Lower lobe of right lung (tissue), 2 donors: Measurements from ENCODE around the gene TRAT1. TPM values are rescaled to one million over a fixed set of nuclear protein-coding genes. Genes with fewer than 3 reads are reported as not detected.

Source experiments
- ATAC-seq, 2 donors: fragments of 200-7000 bp; cut with Tn5 transposase; one replicate each; pipeline ENCODE4 v1.9.1; 2020 to 2022; ENCODE audit warnings: mild to moderate bottlenecking in 2 of 2, moderate library complexity in 2 of 2
- DNase-seq: peaks from one replicate; pipeline ENCODE4 v3.0.0-alpha.2; 2020
- H3K27ac ChIP-seq: fragments of 200-600 bp; one replicate; pipeline ENCODE4 v1.8.0; 2022
- H3K27me3 ChIP-seq: fragments of 200-600 bp; one replicate; pipeline ENCODE4 v1.8.0; 2022; ENCODE audit warnings: low read depth
- H3K36me3 ChIP-seq: fragments of 200-600 bp; one replicate; pipeline ENCODE4 v1.8.0; 2022; ENCODE audit warnings: mild to moderate bottlenecking
- H3K4me1 ChIP-seq: fragments of 200-600 bp; one replicate; pipeline ENCODE4 v1.8.0; 2022
- H3K4me3 ChIP-seq: fragments of 200-600 bp; one replicate; pipeline ENCODE4 v1.8.0; 2022; ENCODE audit warnings: mild to moderate bottlenecking
- H3K9me3 ChIP-seq: fragments of 200-600 bp; one replicate; pipeline ENCODE4 v1.8.0; 2022
- CTCF ChIP-seq: fragments of 200-600 bp; IDR thresholded peaks from one replicate; pipeline ENCODE4 v1.8.0; 2022; ENCODE audit warnings: antibody characterized with exemption, mild to moderate bottlenecking
- intact Hi-C: fragments of 100-400 bp; cut with DNase I; formaldehyde crosslinking; loops from one replicate; pipeline ENCODE4 v1.11.0; 2022
- total RNA-seq: library from RNA; stranded (reverse); fragmentation: NEBNext Ultra II Directional; extraction: Animal tissue kit (Norgen Biotek cat#: 25700); gene quantifications from one replicate; pipeline ENCODE4 v1.2.1, GENCODE V29; 2021
- donor health status: DM: no; HTN: yes; CAD: no; lungs with severe emphysema.

The TRAT1 gene
- total RNA-seq, 1 donor from 2014 or later: 1.3 TPM

GRCh38 chr3:108835101-108835500 is 12.5 kb downstream of the TRAT1 start:
- intact Hi-C loops: no loop called here
- Histone ChIP-seq H3K4me1 (no peaks in the 10 kb centered on the region), H3K9me3 (no peaks in the 10 kb centered on the region), H3K4me3 (no peak overlapping the region), H3K27me3 (no peaks in the 10 kb centered on the region), H3K36me3 (no peaks in the 10 kb centered on the region), H3K27ac (no peak overlapping the region)
- TF ChIP-seq CTCF: no peak
- ATAC-seq (peak; percentile 52 to 55), DNase-seq (no peak)

GRCh38 chr3:108838436-108838835 is 15.8 kb downstream of the TRAT1 start:
- Histone ChIP-seq H3K9me3 (no peaks in the 10 kb centered on the region), H3K4me1 (no peaks in the 10 kb centered on the region), H3K27ac (no peak overlapping the region), H3K27me3 (no peaks in the 10 kb centered on the region), H3K36me3 (no peaks in the 10 kb centered on the region), H3K4me3 (no peak overlapping the region)
- ATAC-seq: no peak
- DNase-seq: no peak
- no peak for TF ChIP-seq CTCF
- intact Hi-C loops: no loop called here

GRCh38 chr3:108845709-108846293 is 23.2 kb downstream of the TRAT1 start:
- Histone ChIP-seq H3K36me3 (no peaks in the 10 kb centered on the region), H3K9me3 (no peaks in the 10 kb centered on the region), H3K27me3 (no peaks in the 10 kb centered on the region), H3K27ac (no peak overlapping the region), H3K4me1 (no peaks in the 10 kb centered on the region), H3K4me3 (no peak overlapping the region)
- no peak for TF ChIP-seq CTCF
- DNase-seq (no peak), ATAC-seq (no peak)
- intact Hi-C loops: no loop called here

- Histone ChIP-seq H3K36me3 (no peaks in the 10 kb centered on the region), H3K4me3 (no peak overlapping the region), H3K4me1 (no peaks in the 10 kb centered on the region), H3K27ac (no peak overlapping the region), H3K9me3 (no peaks in the 10 kb centered on the region), H3K27me3 (no peaks in the 10 kb centered on the region)
- TF ChIP-seq CTCF: no peak
- ATAC-seq (no peak), DNase-seq (no peak)
- intact Hi-C loops: no loop called here
These were observed 24.6 kb downstream of the TRAT1 start for GRCh38 chr3:108847187-108847586.

GRCh38 chr3:108849075-108849474 is 26.5 kb downstream of the TRAT1 start:
- Histone ChIP-seq H3K4me3 (no peak overlapping the region), H3K27ac (no peak overlapping the region), H3K4me1 (no peaks in the 10 kb centered on the region), H3K9me3 (no peaks in the 10 kb centered on the region), H3K36me3 (no peaks in the 10 kb centered on the region), H3K27me3 (no peaks in the 10 kb centered on the region)
- TF ChIP-seq CTCF: no peak
- no peak for ATAC-seq
- intact Hi-C loops: no loop called here
- no peak for DNase-seq

GRCh38 chr3:108861401-108861800 is 38.8 kb downstream of the TRAT1 start:
- H3K9me3 ChIP-seq: no peaks in the 10 kb centered on the region
- no peak overlapping the region for H3K27ac ChIP-seq
- TF ChIP-seq CTCF: no peak
- intact Hi-C loops: no loop called here
- ATAC-seq (no peak), DNase-seq (no peak)
- no peaks in the 10 kb centered on the region for H3K36me3 ChIP-seq
- H3K4me1 ChIP-seq: no peaks in the 10 kb centered on the region
- no peaks in the 10 kb centered on the region for H3K27me3 ChIP-seq
- H3K4me3 ChIP-seq: no peak overlapping the region
